HG02571 (cell line): ENCODE results near the gene MTMR2.
"Not testable (repeated sequence)": the region's sequence is repeated elsewhere in the genome, so short reads cannot be mapped to it uniquely, and the experiment has no call there.

Experiments used
- ATAC-seq: cut with Tn5 transposase; IDR thresholded peaks from one replicate; pipeline ENCODE4 v1.9.1; 2021; ENCODE audit warnings: mild to moderate bottlenecking, moderate library complexity; ENCODE audit not compliant: unreplicated experiment

MTMR2 gene

GRCh38 chr11:95888439-95888838 lies 35.5 kb downstream of the MTMR2 start:
- no peak for ATAC-seq

DNA sequence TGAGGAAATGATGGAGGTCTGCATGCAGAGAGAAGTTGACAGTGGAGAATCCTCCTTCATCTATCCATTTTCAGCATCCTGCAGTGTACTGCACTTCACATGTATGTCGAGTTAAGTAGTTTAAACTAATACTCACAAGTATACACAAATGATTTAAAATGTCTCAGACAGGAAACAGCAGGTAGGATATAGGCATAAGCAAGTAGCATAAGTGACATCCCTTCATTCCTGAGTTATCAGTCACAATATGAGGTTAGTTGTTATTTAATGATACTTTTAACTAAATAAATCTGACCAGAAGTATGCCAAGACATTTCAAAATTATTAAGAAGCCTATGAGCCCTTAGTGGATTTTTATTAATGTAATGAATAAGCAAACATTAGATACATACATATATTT lies 37.4 kb downstream of the MTMR2 start:
- no peak for ATAC-seq

- ATAC-seq: no peak
Measured at GRCh38 chr11:95884802-95885201, 39.1 kb downstream of the MTMR2 start.

GRCh38 chr11:95884376-95884775 lies 39.5 kb downstream of the MTMR2 start:
- no peak for ATAC-seq

GRCh38 chr11:95883381-95883780 lies 40.5 kb downstream of the MTMR2 start:
- no peak for ATAC-seq

DNA sequence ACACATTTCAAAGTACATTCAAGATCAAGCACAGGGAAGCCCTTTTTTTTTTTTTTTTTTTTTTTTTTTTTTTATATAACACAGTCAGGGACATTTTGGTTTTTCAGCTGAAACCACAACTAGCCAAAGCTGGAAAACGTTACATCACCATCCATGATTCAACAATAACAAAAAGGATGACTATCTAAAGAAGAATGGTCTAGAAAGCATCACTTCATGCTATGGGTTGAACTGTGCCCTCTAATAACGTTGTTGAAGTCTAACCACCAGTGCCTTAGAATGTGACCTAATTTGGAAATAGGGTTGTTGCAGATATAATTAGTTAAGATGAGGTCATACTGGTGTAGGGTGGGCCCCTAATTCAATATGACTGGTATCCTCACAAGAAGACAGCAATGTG lies 46.6 kb downstream of the MTMR2 start:
- ATAC-seq: no peak

DNA sequence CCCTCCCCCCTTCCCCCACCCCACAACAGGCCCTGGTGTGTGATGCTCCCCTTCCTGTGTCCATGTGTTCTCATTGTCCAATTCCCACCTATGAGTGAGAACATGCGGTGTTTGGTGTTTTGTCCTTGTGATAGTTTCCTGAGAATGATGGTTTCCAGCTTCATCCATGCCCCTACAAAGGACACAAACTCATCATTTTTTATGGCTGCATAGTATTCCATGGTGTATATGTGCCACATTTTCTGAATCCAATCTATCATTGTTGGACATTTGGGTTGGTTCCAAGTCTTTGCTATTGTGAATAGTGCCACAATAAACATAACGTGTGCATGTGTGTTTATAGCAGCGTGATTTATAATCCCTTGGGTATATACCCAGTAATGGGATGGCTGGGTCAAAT lies 53.0 kb downstream of the MTMR2 start:
- ATAC-seq: not testable (repeated sequence)

DNA sequence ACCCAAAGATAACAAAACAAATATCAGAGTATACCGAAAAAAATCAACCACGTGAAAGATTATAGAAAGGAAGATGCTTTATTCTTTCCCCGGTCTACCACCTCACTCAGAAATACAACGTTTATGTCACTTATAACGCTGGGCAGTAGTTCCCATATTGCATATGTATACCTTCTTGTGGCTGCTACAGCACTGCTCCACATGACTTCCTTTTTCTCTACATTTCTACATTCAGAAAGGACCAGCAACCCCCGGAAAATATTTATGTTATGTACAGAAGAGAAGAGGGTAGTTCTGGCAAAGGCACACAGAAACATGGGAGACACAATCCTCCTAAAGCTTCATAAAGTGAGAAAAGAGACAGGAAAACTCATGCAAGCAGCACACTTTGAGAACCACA lies 56.8 kb downstream of the MTMR2 start:
- no peak for ATAC-seq

- ATAC-seq: no peak
Measured at GRCh38 chr11:95863486-95864140, 60.3 kb downstream of the MTMR2 start.

DNA sequence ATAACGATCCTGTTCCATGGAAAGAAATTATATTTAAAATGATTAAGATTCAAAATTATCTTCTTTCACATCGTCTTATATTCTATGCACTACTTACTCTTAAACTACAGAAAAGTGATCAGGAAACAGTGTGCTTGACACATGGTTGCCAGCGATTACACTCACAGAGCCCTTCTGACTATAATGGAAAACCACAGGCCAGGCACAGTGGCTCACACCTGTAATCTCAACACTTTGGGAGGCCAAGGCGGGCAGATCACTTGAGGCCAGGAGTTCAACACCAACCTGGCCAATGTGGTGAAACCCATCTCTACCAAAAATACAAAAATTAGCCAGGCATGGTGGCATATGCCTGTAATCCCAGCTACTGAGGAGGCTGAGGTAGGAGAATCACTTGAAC lies 63.9 kb downstream of the MTMR2 start:
- not testable (repeated sequence) for ATAC-seq

DNA sequence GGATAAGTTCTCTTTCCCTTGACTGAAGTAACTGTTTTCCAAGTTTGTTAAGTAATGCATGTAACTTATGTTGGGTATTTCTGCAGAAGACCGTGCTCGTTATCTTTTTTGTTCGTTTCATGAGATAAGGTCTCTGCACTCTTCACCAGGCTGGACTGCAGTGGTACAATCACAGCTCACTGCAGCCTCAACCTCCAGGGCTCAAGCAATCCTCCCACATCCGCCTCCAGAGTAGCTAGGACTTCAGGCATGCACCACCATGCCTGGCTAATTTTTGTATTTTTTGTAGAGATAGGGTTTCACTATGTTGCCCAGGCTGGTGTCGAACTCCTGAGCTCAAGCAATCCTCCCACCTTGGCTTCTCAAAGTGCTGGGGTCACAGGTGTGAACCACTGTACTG lies 69.5 kb downstream of the MTMR2 start:
- ATAC-seq: not testable (repeated sequence)

DNA sequence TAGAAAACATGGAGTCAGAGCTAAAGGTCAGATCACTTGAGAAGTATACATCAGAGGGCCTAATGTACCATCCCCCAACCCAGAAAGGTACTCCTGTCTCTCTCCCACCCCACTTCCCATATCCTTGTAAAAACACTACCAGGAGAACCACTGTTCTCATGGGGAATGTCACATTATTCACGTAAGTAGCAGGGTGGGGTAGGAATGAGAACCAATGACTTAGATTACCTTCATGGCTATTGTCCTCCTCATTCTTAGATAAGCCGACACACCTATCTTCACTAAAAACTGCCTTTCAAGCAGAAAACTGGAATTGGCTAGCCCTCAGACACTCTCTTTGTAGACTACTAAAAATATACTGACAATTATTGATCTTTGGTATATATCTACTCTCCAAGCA lies 70.0 kb downstream of the MTMR2 start:
- no peak for ATAC-seq

GRCh38 chr11:95853138-95853537 lies 70.8 kb downstream of the MTMR2 start:
- no peak for ATAC-seq

GRCh38 chr11:95850137-95850536 lies 73.8 kb downstream of the MTMR2 start:
- no peak for ATAC-seq

GRCh38 chr11:95849087-95849825 lies 74.7 kb downstream of the MTMR2 start:
- ATAC-seq: no peak

DNA sequence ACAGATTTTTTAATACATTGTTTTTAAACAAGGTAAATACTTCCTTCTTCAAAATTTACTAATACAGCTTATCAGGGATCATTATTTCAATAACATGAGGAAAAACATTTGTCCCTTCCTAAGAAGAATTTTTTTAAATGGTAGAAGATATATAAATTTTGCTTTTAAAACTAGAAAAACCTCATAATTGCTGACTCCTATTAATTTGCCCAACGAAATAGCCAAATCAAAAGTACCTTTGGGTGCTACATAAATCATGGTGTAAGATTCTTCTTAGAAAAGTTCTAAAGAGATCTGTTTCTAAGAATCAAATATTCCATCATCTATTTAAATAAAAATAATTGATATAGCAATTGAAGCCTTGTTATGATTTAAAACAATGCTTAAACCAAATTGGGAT lies 78.7 kb downstream of the MTMR2 start:
- no peak for ATAC-seq

- peak; percentile 89 for ATAC-seq
Measured at GRCh38 chr11:95835768-95836488, 88.0 kb downstream of the MTMR2 start.

- ATAC-seq: no peak
Measured at GRCh38 chr11:95835351-95835750, 88.6 kb downstream of the MTMR2 start.

DNA sequence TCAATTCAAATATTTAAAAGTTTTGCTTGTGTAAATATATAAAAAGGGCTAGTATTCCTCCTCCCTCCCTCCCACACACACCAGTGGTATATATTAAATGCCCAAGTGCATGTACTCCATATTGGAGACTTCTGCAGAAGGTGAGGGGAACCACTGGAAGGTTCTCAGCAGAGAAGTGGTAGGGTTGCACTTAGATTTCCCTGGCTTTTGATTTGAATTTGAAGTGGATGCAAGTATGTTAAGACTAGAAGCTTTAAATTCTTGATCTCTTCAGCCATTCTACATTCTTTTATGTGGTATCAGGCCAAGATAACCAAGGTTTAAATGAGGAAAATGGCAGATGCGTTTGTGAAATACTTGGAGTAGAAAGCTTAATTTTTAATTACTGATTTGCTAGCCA lies 90.5 kb downstream of the MTMR2 start:
- no peak for ATAC-seq

DNA sequence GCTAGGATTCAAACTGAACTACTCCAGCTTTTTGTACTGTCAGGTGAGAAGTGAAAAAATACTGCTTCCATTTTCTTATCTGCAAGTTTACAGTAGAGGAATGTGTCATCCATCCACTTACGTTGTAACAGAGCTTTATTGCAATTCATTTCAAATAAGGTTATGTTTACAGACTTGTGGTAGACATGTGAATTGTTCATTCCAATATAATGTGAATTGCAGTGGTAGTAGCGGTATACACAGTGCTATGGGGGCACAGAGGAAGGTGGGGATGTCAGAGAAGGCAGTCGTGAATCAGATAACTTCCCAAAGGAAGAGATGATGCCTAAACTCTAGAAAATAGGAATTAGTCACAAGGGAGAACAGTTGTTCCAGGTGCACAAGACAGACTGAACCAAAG lies 91.1 kb downstream of the MTMR2 start:
- ATAC-seq: no peak

DNA sequence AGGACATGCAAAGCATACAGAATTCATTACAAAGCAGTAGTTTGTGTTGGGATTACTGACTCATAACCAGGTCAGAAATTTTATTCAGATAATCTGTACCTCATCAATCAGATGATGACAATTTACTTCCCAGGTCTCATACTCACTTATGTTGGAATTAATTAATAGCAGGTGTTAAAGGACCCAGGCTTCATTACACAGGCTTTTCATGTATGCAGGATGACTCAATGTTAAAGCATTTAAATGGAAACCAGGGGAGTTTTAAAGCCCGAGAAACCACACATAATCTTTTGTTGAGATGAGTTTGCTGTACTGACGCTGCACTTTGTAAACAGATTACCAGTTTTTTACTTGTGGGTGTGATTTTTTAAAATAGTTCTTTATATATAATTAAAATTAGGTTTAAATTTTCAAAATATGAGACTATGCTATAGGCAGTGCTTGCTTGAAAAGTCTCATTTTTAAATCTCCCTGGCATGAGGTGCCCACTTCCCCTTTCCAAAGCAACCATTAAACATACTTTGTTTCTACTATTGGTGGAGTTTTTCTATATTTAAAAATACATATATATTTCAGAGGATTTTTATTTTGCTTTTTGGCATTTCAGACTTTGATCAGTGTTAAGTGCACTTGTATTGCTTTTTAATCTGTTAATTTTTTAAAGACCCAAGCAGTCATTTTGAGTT lies 92.6 kb downstream of the MTMR2 start:
- ATAC-seq: no peak
